ENCODE results near the gene SCGB3A1. TPM values are rescaled to one million over a fixed set of nuclear protein-coding genes. Genes with fewer than 3 reads are reported as not detected.

SCGB3A1 gene
- total and polyA plus RNA-seq, 9 of the 15 experiments (the other 6 are each of a cell fraction or from before 2014, with no cell fraction given), result 0.33 TPM; not detected in 8

DNA sequence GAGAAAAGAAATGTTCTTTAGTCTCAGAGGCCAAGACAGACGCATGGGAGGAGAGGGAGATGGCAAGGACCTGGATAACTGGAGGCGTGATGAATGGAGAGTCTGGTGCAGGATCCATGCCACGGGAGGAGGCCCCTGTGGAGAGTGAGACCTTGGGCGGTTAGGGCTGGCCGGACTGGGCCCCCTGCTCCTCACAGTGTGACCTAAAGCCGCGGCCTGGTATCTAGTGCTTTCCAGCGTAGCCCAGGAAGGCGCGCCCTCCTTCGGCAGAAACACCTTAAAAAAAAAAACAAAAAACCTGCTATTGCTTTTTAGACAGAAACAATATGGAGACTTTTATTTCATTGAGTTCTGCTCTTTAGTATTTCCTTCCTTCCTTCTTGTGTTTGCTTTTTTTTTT, 33.1 kb downstream of the SCGB3A1 start (continued):
- TF ChIP-seq, protein P1, sequence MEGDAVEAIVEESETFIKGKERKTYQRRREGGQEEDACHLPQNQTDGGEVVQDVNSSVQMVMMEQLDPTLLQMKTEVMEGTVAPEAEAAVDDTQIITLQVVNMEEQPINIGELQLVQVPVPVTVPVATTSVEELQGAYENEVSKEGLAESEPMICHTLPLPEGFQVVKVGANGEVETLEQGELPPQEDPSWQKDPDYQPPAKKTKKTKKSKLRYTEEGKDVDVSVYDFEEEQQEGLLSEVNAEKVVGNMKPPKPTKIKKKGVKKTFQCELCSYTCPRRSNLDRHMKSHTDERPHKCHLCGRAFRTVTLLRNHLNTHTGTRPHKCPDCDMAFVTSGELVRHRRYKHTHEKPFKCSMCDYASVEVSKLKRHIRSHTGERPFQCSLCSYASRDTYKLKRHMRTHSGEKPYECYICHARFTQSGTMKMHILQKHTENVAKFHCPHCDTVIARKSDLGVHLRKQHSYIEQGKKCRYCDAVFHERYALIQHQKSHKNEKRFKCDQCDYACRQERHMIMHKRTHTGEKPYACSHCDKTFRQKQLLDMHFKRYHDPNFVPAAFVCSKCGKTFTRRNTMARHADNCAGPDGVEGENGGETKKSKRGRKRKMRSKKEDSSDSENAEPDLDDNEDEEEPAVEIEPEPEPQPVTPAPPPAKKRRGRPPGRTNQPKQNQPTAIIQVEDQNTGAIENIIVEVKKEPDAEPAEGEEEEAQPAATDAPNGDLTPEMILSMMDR (IDR thresholded peaks at IDR 0.05 in 2 of 3, conservative IDR thresholded peaks at IDR 0.05 in 1 of 3; ENCODE audit: insufficient read depth in 2 of 3, low read depth in 1 of 3, low read length in 3 of 3), result peak; percentile 15 to 27 (median 22); a peak in 3 of 6 replicates
- no peak for TF ChIP-seq RAD21 (CRISPR knock-in tag; conservative IDR thresholded peaks at IDR 0.05 in 1 of 2, IDR thresholded peaks at IDR 0.05 in 1 of 2)
- no peak for TF ChIP-seq ZNF121 (CRISPR knock-in tag; conservative IDR thresholded peaks at IDR 0.05)

DNA sequence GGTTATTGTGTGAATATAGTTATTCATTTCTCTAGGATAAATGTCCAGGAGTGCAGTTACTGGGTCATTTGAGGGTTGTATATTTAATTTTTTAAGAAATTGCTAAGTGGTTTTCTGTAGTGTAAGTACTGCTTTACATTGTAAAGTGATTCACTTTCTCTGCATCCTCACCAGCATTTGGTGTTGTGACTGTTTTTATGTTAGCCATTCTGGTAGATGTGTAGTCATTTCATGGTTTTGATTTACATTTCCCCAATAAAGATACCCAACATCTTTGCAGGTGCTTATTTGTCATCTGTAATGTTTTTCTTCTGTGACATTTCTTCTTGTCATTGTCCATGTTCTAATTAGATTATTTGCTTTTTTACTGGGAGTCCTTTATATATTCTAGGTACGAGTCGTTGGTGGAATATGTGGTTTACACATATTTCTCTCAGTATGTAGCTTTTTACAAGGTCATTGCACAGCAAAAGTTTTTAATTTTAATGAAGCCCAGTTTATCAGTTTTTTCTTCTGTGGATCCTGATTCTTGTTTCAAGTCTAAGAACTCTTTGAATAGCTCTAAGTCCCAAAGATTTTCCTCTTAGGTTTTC, 34.0 kb downstream of the SCGB3A1 start:
- BruUV-seq (replicated peaks), result no TSS peak

More for the DNA sequence above, 34.0 kb downstream of the SCGB3A1 start:
- ATAC-seq (no peak), DNase-seq (ENCODE audit: extremely low read depth in 1 of 4, low spot score in 3 of 4) (no peak), FAIRE-seq (no peak)
- Histone ChIP-seq H3K9me3 (replicated peaks; ENCODE audit: control insufficient read depth, insufficient read depth, low read depth, low read length) (no peaks in the 10 kb centered on the region), H3K9me1 (ENCODE audit: control insufficient read depth, insufficient read depth, low read length) (peaks cover 3% of the 10 kb centered on the region), H4K20me1 (replicated peaks; ENCODE audit: control insufficient read depth, insufficient read depth, low read length) (no peaks in the 10 kb centered on the region), H3K4me3 (no peak overlapping the region), H2AFZ (ENCODE audit: low read depth, low read length) (no peak overlapping the region), H3K36me3 (ENCODE audit: control insufficient read depth, insufficient read depth, low read length) (peaks cover 41% of the 10 kb centered on the region; the same call in 2 of the 3 replicates), H3K27me3 (ENCODE audit: control insufficient read depth in 2 of 2, insufficient read depth in 2 of 2, low read length in 2 of 2) (no peaks in the 10 kb centered on the region), H3K9ac (ENCODE audit: insufficient read depth in 1 of 2, low read depth in 2 of 2, low read length in 2 of 2) (no peak overlapping the region), H3K79me2 (ENCODE audit: control insufficient read depth, insufficient read depth, low read length) (peaks cover 62% of the 10 kb centered on the region), H3K27ac (ENCODE audit: extremely low read depth, low read depth, low read length) (no peak overlapping the region), H3K4me1 (replicated peaks in 1 of 2; ENCODE audit: control insufficient read depth in 2 of 2, insufficient read depth in 2 of 2, low read length in 2 of 2) (peaks cover 41 to 67% of the 10 kb centered on the region in 2 experiments; a peak in 4 of 5 replicates), H3K4me2 (ENCODE audit: insufficient read depth, low read length) (no peak overlapping the region)
- POLR2A ChIA-PET, result no interaction called here
- TF ChIP-seq ZEB2 (IDR thresholded peaks at IDR 0.05) (no peak), RBM25 (IDR thresholded peaks at IDR 0.05; ENCODE audit: low read depth, low read length, severe bottlenecking) (peak; percentile 66)
- in situ Hi-C loops (cut with MboI) (no loop called here), intact Hi-C loops (cut with micrococcal nuclease) (loop anchor here (5.0 to 10.0 kb wide), 2 partner anchors 47 to 60 kb away; no protein-coding TSS in a partner anchor)
- CTCF ChIA-PET (ENCODE audit: low intra/inter-chr PET ratio), result no interaction called here
- WGBS (ENCODE audit: insufficient coverage, low coverage, missing lambda C conversion rate), result 96% methylated on average over 2 of the region's 2 CpGs
